Measurements from ENCODE around the gene DTWD2.

DNA sequence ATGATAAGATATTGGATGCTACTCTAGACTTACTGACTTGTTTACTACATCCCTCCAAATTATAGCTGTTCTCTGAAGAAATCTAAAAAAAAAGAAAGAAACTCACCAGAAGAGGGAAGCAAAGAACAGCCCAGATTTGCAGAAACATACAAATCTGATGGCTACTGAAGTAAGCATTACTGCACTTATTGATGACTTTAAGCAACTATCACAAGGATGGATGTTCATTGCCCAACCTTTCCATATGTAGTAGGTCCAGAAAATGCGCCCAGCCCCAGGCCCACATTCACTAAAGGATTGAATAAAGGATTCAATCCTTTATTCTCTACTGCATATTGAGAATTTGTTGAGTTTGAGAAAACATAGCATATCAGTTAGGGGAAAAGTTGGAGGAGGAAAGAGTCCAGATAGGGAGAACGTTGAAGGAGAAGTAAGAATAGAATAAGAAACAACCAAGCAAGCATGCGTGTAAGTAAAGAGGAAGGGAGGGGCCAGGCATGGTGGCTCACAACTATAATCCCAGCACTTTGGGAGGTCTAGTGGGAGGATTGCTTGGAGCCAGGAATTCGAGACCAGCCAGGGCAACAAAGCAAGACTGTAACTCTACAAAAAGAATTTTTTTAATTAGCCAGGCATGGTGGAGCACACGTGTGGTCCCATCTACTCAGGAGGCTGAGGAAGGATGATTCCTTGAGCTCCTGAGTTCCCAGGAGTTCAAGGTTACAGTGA lies 33.8 kb upstream of the DTWD2 start:
- TF ChIP-seq CTCF (IDR thresholded peaks at IDR 0.05) (peak; percentile 42; the same call in 1 of the 2 replicates), REST (IDR thresholded peaks at IDR 0.05; ENCODE audit: insufficient read depth in 1 of 2, low read depth in 2 of 2, low read length in 1 of 2) (no peak), SIN3A (IDR thresholded peaks at IDR 0.05; ENCODE audit: borderline replicate concordance, insufficient read depth, low read depth, low read length) (no peak), POLR2AphosphoS5 (IDR thresholded peaks at IDR 0.05; ENCODE audit: low read depth, low read length) (no peak), TCF7L2 (IDR thresholded peaks at IDR 0.05; ENCODE audit: low read depth, low read length) (no peak)
